GM12891 (cell line): ENCODE measurements around the gene PTPRN2.

Experiments used
- PAX5 ChIP-seq: IDR thresholded peaks from 2 replicates; pipeline ENCODE4 v1.6.1; 2011; ENCODE audit warnings: low read length, moderate library complexity, mild to moderate bottlenecking; ENCODE audit not compliant: insufficient read depth, severe bottlenecking
- POLR2A ChIP-seq: IDR thresholded peaks from 2 replicates; pipeline ENCODE4 v1.6.1; 2011; ENCODE audit warnings: low read depth, low read length, control low read depth
- POLR2AphosphoS5 ChIP-seq: IDR thresholded peaks from 2 replicates; pipeline ENCODE4 v1.6.1; 2011; ENCODE audit warnings: low read depth, low read length, control low read depth
- SPI1 ChIP-seq: IDR thresholded peaks from 2 replicates; pipeline ENCODE4 v1.6.1; 2011; ENCODE audit warnings: low read depth, low read length, control low read depth
- TAF1 ChIP-seq: IDR thresholded peaks from 2 replicates; pipeline ENCODE4 v1.6.1; 2011; ENCODE audit warnings: low read depth, low read length, control low read depth

DNA sequence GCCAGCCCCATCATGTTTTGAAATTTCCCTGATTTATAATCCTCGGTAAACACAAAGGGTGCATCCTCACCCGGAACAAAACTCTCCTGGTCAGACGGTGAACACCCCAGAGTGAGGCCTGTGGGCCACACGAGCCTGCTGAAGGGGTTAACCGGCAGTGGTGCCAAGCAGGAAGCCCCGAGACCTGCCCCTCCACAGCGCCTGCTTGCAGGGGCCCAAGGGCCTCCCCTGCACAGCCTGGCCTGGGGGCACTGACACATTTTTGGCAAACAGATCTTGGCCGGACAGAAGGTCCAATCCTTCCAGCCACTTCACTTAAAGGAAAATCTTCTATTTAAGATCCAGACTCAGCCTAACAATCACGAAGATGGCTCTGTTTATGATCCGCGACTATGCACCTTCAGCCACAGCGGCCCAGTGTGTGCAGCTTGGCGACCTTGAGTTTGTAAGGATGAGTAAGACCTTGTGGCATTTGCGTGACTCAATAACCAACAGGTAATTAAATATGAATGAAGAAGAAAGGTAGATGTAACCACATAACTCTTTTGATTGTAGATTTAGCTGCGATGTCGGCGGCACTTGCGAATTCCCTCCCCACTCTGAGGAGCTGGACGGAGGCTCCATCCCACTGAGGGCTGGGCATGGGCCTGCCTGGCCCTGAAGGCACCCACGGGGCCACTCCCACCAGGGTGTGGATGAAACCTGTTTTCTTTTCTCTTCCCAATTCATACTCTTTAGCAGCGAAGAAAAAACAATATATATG lies 922.6 kb downstream of the PTPRN2 start:
- TF ChIP-seq POLR2A (no peak), POLR2AphosphoS5 (no peak), PAX5 (no peak), TAF1 (no peak), SPI1 (no peak)
